ENCODE data around the gene XPO6. TPM values are rescaled to one million over a fixed set of nuclear protein-coding genes. Genes with fewer than 3 reads are reported as not detected.
"Not testable (repeated sequence)": the region's sequence is repeated elsewhere in the genome, so short reads cannot be mapped to it uniquely, and the experiment has no call there.

The XPO6 gene
- total and polyA plus RNA-seq, 4 donors: 27.5 to 50.0 (median 36.0) TPM

DNA sequence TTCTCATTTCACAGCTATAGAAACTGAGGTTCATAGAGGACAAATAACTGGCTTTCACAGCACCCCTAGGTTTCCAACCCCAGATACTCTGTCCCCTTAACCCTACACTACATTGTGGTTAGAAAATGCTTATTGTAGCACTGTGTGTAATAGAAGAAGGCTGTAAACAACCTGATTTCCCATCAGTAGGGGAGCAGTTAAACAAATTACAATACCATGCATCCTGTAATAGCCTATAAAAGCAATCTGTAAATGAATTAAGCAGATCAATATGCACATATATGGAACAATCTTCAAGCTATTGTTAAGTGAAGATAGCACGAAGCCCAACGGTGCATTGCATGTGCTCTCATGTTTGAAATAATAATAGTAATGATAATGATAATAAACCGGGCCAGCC, 39.2 kb upstream of the XPO6 start:
- 66% methylated on average over 3 of the region's 3 CpGs for WGBS

DNA sequence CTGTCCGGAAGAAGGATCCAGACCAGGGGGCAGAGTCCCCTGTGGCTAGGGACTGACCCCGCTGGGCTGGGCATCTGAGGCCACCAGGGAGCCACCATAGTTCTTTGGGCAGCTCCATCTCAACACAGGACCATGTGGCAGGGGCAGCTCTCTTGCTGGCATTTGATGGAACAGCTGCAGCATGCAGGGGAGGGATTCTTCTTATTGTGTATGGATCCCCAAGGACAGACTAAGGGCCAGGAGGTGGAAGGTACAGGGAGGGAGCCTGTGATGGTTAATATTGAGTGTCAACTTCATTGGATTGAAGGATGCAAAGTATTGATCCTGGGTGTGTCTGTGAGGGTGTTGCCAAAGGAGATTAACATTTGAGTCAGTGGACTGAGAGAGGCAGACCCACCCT, 37.7 kb upstream of the XPO6 start:
- not testable (repeated sequence) for H3K9ac ChIP-seq (ENCODE audit: low read depth in 1 of 2, low read length in 2 of 2); H3K4me3 ChIP-seq (ENCODE audit: low read depth in 1 of 3, low read length in 3 of 3); H3K27me3 ChIP-seq (ENCODE audit: control insufficient read depth in 4 of 4, insufficient read depth in 4 of 4, low read length in 3 of 4); H3K27ac ChIP-seq (ENCODE audit: low read depth in 1 of 2, low read length in 2 of 2); H3K9me3 ChIP-seq (ENCODE audit: control insufficient read depth in 4 of 4, low read length in 3 of 4); H3K4me1 ChIP-seq (ENCODE audit: control insufficient read depth in 4 of 4, insufficient read depth in 4 of 4, low read length in 3 of 4); H3K36me3 ChIP-seq (ENCODE audit: control insufficient read depth in 4 of 4, insufficient read depth in 3 of 4, low read depth in 1 of 4, low read length in 3 of 4); DNase-seq (ENCODE audit: low spot score)
- 69% methylated on average over 2 of the region's 2 CpGs for WGBS

More for the DNA sequence above, 39.2 kb upstream of the XPO6 start:
- Histone ChIP-seq H3K27ac (ENCODE audit: low read depth in 1 of 2, low read length in 2 of 2) (no peak overlapping the region), H3K27me3 (ENCODE audit: control insufficient read depth in 4 of 4, insufficient read depth in 4 of 4, low read length in 3 of 4) (no peaks in the 10 kb centered on the region), H3K9me3 (ENCODE audit: control insufficient read depth in 4 of 4, low read length in 3 of 4) (no peaks in the 10 kb centered on the region), H3K4me1 (ENCODE audit: control insufficient read depth in 4 of 4, insufficient read depth in 4 of 4, low read length in 3 of 4) (no peaks in the 10 kb centered on the region), H3K36me3 (ENCODE audit: control insufficient read depth in 4 of 4, insufficient read depth in 3 of 4, low read depth in 1 of 4, low read length in 3 of 4) (no peaks in the 10 kb centered on the region), H3K9ac (ENCODE audit: low read depth in 1 of 2, low read length in 2 of 2) (no peak overlapping the region), H3K4me3 (ENCODE audit: low read depth in 1 of 3, low read length in 3 of 3) (no peak overlapping the region)
- no peak for DNase-seq (ENCODE audit: low spot score)
- no peak for TF ChIP-seq ATF3 (IDR thresholded peaks at IDR 0.05)
- TF ChIP-seq FOXA1 (IDR thresholded peaks at IDR 0.05): no peak
- TF ChIP-seq, protein P1, sequence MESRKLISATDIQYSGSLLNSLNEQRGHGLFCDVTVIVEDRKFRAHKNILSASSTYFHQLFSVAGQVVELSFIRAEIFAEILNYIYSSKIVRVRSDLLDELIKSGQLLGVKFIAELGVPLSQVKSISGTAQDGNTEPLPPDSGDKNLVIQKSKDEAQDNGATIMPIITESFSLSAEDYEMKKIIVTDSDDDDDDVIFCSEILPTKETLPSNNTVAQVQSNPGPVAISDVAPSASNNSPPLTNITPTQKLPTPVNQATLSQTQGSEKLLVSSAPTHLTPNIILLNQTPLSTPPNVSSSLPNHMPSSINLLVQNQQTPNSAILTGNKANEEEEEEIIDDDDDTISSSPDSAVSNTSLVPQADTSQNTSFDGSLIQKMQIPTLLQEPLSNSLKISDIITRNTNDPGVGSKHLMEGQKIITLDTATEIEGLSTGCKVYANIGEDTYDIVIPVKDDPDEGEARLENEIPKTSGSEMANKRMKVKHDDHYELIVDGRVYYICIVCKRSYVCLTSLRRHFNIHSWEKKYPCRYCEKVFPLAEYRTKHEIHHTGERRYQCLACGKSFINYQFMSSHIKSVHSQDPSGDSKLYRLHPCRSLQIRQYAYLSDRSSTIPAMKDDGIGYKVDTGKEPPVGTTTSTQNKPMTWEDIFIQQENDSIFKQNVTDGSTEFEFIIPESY (IDR thresholded peaks at IDR 0.05): no peak
- TF ChIP-seq, protein P2, sequence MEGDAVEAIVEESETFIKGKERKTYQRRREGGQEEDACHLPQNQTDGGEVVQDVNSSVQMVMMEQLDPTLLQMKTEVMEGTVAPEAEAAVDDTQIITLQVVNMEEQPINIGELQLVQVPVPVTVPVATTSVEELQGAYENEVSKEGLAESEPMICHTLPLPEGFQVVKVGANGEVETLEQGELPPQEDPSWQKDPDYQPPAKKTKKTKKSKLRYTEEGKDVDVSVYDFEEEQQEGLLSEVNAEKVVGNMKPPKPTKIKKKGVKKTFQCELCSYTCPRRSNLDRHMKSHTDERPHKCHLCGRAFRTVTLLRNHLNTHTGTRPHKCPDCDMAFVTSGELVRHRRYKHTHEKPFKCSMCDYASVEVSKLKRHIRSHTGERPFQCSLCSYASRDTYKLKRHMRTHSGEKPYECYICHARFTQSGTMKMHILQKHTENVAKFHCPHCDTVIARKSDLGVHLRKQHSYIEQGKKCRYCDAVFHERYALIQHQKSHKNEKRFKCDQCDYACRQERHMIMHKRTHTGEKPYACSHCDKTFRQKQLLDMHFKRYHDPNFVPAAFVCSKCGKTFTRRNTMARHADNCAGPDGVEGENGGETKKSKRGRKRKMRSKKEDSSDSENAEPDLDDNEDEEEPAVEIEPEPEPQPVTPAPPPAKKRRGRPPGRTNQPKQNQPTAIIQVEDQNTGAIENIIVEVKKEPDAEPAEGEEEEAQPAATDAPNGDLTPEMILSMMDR (IDR thresholded peaks at IDR 0.05; ENCODE audit: low read depth, low read length, missing input control): no peak
- TF ChIP-seq RXRA (IDR thresholded peaks at IDR 0.05): no peak
- TF ChIP-seq JUND (IDR thresholded peaks at IDR 0.05): no peak
- no peak for TF ChIP-seq GABPA (IDR thresholded peaks at IDR 0.05 in 1 of 2, conservative IDR thresholded peaks at IDR 0.05 in 1 of 2)
- TF ChIP-seq YY1 (IDR thresholded peaks at IDR 0.05): no peak
- no peak for TF ChIP-seq HNF4A (conservative IDR thresholded peaks at IDR 0.05)
- no peak for TF ChIP-seq RAD21 (IDR thresholded peaks at IDR 0.05)
- no peak for TF ChIP-seq EGR1 (IDR thresholded peaks at IDR 0.05; ENCODE audit: low read depth in 2 of 2)
- TF ChIP-seq TAF1 (conservative IDR thresholded peaks at IDR 0.05): no peak

DNA sequence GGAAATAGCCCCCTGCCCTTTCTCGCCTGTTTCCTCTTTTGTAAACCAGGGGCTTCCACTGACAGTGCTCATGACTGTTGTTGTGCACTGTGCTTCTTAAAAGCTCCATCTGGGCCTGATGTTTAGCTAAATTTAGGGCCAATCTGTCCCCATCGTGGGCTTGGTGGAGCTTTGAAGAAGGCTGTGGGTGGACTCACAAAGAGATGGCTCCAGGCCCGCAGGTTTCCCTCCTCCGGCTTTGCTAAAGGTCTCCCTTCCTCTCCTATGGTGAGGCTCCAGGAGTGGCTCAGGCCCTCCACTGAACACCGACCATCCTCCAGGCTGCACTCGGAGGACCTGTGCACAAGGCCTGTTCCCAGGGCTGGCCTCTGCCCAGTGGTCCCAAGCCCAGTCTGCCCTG, 30.2 kb upstream of the XPO6 start:
- Histone ChIP-seq H3K9ac (ENCODE audit: low read depth in 1 of 2, low read length in 2 of 2) (no peak overlapping the region), H3K27ac (ENCODE audit: low read depth in 1 of 2, low read length in 2 of 2) (no peak overlapping the region), H3K4me1 (ENCODE audit: control insufficient read depth in 4 of 4, insufficient read depth in 4 of 4, low read length in 3 of 4) (no peaks in the 10 kb centered on the region), H3K9me3 (ENCODE audit: control insufficient read depth in 4 of 4, low read length in 3 of 4) (peaks cover 0 to 5% (median 4%) of the 10 kb centered on the region in 4 donors), H3K27me3 (ENCODE audit: control insufficient read depth in 4 of 4, insufficient read depth in 4 of 4, low read length in 3 of 4) (no peaks in the 10 kb centered on the region), H3K4me3 (ENCODE audit: low read depth in 1 of 3, low read length in 3 of 3) (no peak overlapping the region), H3K36me3 (ENCODE audit: control insufficient read depth in 4 of 4, insufficient read depth in 3 of 4, low read depth in 1 of 4, low read length in 3 of 4) (no peaks in the 10 kb centered on the region)
- DNase-seq (ENCODE audit: low spot score): no peak
- WGBS: 95% methylated on average over 6 of the region's 6 CpGs
- no peak for TF ChIP-seq EGR1 (IDR thresholded peaks at IDR 0.05; ENCODE audit: low read depth in 2 of 2)
- TF ChIP-seq GABPA (IDR thresholded peaks at IDR 0.05 in 1 of 2, conservative IDR thresholded peaks at IDR 0.05 in 1 of 2): no peak
- no peak for TF ChIP-seq HNF4A (conservative IDR thresholded peaks at IDR 0.05)
- TF ChIP-seq TAF1 (conservative IDR thresholded peaks at IDR 0.05): no peak
- TF ChIP-seq, protein P2 (IDR thresholded peaks at IDR 0.05; ENCODE audit: low read depth, low read length, missing input control): no peak
- TF ChIP-seq FOXA2 (IDR thresholded peaks at IDR 0.05): no peak
- no peak for TF ChIP-seq FOXA1 (IDR thresholded peaks at IDR 0.05)
- TF ChIP-seq, protein P3, sequence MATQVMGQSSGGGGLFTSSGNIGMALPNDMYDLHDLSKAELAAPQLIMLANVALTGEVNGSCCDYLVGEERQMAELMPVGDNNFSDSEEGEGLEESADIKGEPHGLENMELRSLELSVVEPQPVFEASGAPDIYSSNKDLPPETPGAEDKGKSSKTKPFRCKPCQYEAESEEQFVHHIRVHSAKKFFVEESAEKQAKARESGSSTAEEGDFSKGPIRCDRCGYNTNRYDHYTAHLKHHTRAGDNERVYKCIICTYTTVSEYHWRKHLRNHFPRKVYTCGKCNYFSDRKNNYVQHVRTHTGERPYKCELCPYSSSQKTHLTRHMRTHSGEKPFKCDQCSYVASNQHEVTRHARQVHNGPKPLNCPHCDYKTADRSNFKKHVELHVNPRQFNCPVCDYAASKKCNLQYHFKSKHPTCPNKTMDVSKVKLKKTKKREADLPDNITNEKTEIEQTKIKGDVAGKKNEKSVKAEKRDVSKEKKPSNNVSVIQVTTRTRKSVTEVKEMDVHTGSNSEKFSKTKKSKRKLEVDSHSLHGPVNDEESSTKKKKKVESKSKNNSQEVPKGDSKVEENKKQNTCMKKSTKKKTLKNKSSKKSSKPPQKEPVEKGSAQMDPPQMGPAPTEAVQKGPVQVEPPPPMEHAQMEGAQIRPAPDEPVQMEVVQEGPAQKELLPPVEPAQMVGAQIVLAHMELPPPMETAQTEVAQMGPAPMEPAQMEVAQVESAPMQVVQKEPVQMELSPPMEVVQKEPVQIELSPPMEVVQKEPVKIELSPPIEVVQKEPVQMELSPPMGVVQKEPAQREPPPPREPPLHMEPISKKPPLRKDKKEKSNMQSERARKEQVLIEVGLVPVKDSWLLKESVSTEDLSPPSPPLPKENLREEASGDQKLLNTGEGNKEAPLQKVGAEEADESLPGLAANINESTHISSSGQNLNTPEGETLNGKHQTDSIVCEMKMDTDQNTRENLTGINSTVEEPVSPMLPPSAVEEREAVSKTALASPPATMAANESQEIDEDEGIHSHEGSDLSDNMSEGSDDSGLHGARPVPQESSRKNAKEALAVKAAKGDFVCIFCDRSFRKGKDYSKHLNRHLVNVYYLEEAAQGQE (IDR thresholded peaks at IDR 0.05): no peak
- TF ChIP-seq ATF3 (IDR thresholded peaks at IDR 0.05): no peak
- no peak for TF ChIP-seq SP1 (IDR thresholded peaks at IDR 0.05)
